MV-4-11 (cell line): Measurements from ENCODE around the gene NEK11.

Experiments used
- DNase-seq: peaks from one replicate; lab custom pipeline; 2025; lab: John Stamatoyannopoulos, UW

The NEK11 gene

GRCh38 chr3:131141770-131142169 lies 115.1 kb downstream of the NEK11 start:
- no peak for DNase-seq

- DNase-seq: no peak
These were observed 115.9 kb downstream of the NEK11 start for GRCh38 chr3:131142580-131142979.

- no peak for DNase-seq
These were observed 117.1 kb downstream of the NEK11 start for GRCh38 chr3:131143802-131144201.

DNA sequence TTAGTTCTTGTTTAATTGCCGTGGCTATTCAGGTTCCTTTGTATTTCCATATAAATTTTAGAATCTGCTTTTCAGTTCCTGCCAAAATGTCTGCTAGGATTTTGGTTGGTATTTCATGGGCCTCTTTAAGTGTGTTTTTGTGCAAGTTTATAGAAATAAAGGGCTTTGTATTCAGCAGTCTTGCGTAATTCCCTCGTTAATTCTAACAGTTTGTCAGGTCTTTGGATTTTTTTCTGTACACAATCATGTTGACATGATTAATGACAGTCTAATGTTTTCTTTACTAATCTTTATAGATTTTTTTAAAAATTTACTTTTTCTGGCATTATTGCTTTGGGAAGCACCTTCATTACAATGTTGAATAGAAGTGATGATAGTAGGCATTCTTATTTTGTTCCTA lies 120.9 kb downstream of the NEK11 start:
- no peak for DNase-seq

DNA sequence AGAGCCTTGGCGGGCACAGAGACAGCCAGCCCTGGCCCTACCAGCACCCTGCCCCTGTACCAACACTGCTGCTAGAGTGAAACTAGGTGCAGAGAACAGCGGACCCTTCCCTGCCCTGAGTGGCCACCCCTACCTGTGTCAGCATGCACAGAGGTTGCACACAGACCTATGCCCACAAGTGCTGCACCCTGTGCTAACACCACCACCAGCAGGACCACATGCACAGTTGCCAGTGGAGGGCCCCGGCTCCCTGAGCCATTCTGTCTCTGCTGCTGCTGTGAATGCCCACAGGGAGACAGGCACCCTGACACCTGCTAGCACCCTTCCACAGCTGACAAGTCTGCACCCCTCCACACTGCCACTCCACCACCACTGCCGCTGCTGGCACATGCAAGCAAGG lies 131.8 kb downstream of the NEK11 start:
- no peak for DNase-seq

DNA sequence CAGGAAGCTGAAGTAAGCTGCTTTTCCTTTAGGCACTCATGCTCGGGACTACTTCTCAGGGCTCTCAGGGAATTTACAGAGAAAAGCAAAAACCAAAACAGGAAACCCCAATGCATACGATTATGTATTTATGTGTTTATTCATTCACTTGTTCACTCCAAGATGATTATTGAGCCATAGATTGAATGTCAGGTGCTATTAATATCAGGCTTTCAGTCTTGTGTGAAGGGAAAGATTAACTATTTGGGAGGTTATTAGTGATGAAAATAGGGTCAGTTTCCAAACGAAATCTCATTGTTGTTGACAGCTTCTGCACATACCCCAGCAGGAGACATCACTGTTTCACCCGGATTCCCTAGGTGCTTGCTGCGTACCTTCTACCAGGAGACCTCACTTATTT lies 135.8 kb downstream of the NEK11 start:
- no peak for DNase-seq

- DNase-seq: no peak
These were observed 141.2 kb downstream of the NEK11 start for GRCh38 chr3:131167867-131168266.

DNA sequence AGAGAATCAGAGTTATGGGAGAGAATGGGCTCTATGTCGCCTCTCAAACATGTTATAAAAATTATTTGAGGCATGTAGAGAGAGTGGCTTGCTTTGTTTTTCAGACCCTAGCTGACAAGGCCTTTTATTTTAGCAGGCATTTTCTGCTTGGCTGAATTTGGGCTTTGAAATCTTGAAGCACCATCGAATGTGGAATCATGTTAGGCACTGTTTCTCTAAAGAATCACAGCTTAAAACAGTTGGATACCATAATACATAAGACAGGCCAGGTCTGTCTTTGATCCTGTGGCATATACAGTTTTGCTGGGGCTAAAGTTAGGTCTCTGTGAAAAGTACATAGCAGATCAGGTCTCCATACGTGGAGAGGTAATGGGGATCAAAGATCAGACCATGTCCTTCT lies 142.7 kb downstream of the NEK11 start:
- DNase-seq: no peak

GRCh38 chr3:131172502-131173200 lies 146.0 kb downstream of the NEK11 start:
- DNase-seq: no peak

GRCh38 chr3:131174752-131175151 lies 148.1 kb downstream of the NEK11 start:
- DNase-seq: peak; percentile 37

DNA sequence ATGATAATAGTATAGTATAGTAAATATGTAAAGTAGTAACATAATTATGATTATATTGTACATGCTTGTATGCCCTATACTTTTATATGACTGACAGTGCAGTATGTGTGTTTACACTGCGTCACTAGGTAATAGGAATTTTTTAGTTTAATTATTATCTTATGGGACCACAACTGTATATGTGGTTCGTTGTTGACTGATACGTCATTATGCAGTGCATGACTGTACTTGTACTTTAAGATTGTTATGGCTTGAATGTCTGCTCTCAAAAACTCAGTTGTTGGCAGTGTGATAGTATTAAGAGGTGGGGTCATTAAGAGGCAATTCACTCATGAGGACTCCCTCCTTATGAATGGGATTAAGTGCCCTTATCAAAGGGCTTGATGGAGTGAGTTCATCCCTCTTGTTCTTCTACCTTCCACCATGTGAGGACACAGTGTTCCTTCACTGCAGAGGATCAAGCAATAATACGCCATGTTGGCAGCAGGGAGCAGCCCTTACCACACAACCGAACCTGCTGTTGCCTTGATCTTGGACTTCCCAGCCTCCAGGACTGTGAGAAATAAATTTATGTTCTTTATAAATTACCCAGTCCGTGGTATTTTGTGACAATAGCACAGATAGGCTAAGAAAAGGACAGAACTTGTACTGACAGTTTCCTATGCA lies 152.2 kb downstream of the NEK11 start:
- no peak for DNase-seq

DNA sequence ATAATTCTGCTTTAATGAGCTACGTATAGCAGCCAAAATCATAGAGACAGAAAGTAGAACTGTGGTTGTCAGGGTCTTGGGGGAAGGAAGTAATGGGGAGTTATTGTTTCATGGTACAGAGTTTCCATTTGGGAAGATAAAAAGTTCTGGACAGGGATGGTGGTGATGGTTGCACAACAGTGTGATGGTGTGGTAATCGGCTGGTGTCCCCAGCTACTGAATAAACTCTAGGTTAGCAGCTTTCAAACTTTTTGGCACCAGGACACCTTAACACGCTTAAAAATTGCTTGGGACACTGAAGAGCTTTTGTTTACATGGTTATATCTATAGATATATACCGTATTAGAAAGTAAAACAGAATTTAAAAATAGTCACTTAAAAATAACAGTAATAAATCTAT lies 166.0 kb downstream of the NEK11 start:
- no peak for DNase-seq

- DNase-seq: no peak
These were observed 167.1 kb downstream of the NEK11 start for GRCh38 chr3:131193641-131194238.

DNA sequence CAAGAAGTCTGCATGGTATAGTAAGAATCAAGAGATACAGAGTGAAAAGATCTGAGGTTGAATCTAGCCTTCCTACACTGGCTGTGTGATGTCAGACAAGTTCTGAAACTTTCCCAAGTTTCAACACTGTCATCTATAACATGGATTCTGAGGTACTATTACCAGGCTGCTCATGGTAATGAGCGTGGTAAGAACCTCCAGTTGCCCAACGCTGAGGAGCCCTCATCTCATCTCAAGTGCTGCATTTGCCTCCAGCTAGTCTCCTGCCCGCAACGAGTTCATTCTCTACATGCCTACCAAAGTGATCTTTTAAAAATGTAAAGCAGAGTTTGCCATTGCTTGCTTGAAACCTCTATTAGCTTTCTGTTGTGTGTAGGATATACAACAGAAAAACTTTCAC lies 168.1 kb downstream of the NEK11 start:
- no peak for DNase-seq

- DNase-seq: no peak
These were observed 174.0 kb downstream of the NEK11 start for GRCh38 chr3:131200636-131201199.

GRCh38 chr3:131216330-131216729 lies 189.7 kb downstream of the NEK11 start:
- DNase-seq: no peak

DNA sequence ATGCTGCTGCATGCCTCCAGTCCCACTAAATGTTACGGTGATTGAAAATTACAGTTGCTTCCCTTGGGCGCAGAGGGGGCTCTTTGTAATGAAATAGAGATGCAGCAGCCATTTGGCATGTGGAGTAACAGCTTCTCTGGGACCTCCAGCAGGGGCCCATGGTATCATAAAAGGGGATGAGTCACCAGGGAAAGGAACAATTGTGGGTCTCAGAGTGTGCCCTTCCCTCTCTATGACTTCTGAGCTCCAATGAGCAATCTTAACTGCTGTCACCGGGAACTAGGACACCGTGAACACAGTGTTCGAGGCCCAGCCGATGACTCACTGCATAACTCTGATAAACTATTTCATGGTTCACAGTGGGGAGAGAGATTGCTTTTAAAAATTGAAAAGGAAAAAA lies 190.1 kb downstream of the NEK11 start:
- peak; percentile 42 for DNase-seq

GRCh38 chr3:131217296-131217741 lies 190.6 kb downstream of the NEK11 start:
- no peak for DNase-seq

- no peak for DNase-seq
These were observed 191.5 kb downstream of the NEK11 start for GRCh38 chr3:131218196-131218595.

- no peak for DNase-seq
These were observed 195.1 kb downstream of the NEK11 start for GRCh38 chr3:131221731-131222130.

DNA sequence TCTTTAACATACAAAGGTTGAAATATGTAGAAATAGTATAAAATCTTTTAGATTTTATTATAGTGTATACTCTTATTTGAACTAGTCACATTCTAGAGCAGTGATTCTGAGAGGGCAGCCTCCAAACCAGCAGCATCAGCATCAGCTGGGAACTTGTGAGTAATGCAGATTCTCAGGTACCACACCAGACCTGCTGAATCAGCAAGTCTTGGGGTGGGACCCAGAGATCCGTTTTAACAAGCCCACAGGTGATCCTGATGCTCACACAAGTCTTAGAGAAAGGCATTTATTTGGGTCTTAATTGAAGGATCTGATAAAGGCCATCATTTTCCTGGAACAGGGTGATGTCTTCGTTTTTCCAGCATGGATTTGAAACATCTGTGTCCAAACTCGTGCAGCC lies 195.9 kb downstream of the NEK11 start:
- no peak for DNase-seq

DNA sequence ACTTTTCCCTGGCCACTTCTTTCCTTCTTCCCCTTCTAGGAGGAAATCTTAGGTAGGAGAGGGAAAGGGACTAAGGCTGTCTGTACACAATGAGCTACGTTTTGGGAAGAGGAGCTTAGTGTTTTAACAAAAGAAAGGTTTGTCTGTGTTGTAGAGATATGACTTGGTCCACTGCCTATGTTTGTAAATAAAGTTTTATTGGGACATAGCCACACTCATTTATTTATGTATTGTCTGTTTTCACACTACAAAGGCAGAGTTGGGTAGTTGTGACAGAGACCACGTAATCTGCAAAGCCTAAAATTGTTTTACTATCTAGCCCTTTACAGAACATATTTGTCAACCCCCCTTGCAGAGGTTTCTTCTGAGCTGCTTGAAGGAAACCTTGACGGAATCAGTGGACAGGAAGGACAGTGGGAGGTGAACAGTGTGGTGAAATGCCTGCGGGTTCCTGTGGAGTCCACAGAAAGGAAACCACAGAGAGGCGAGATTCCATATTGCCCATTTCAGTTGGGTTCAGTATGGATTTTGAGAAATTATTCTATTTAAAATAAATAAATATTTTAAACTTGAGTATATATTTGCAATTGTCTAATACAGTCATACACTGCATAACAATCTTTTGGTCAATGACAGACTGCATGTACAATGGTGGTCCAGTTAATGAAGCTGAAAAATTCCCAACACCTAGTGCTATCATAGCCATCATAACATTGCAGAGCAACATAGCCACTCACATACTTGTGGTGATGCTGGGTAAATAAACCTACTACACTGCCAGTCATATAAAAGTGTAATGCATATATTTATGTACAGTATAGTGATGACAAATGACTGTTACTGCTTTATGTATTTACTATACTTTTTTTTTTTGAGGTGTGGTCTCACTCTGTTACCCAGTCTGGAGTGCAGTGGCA lies 197.0 kb downstream of the NEK11 start:
- DNase-seq: peak; percentile 30
